Activated naive CD4-positive, alpha-beta T cell treated with anti-CD3 and anti-CD28 coated beads, Interleukin-2, amount 50 U/mL, for 16 hours (primary cell): ENCODE measurements around the gene VOPP1.
"Not testable (repeated sequence)": the region's sequence is repeated elsewhere in the genome, so short reads cannot be mapped to it uniquely, and the experiment has no call there.

Source experiments
- DNase-seq: peaks from one replicate; pipeline ENCODE4 v3.0.0-alpha.2; 2020

VOPP1 gene

GRCh38 chr7:55527307-55527706, 45.0 kb downstream of the VOPP1 start:
- no peak for DNase-seq

- no peak for DNase-seq
Measured at GRCh38 chr7:55526770-55527169, 45.5 kb downstream of the VOPP1 start.

GRCh38 chr7:55526329-55526728, 46.0 kb downstream of the VOPP1 start:
- no peak for DNase-seq

DNA sequence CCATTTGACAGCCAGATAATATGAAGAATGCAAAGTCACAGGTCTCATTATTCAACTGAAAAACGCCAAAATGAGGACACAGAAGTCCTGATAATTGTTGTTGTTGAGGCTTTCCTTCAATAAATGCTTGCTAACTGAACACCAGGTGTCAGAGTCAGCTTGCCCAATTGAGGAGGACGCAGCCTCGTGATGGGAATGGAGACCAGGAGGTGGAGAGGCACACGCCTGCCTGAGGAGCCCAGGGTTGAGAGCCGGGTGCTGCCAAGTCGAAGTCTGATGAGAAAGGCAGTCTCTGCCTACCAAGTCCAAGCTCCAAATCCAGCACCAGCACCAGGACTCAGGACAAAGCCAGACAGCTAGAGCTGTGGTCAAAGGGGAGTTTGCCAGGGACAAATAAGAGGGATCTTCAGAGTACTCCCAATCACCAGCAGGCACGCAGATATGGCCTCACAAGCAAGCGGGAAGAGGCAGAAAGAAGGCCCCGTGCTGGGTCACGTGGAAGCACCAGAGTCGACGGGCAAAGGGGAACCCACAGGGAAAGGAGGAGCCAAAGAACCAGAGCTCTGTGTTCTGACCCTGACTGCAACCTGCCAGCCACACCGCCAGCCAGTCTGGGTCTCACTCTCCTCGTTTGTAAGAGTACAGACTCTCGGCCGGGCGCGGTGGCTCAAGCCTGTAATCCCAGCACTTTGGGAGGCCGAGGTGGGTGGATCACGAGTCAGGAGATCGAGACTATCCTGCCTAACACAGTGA, 47.6 kb downstream of the VOPP1 start:
- no peak for DNase-seq

DNA sequence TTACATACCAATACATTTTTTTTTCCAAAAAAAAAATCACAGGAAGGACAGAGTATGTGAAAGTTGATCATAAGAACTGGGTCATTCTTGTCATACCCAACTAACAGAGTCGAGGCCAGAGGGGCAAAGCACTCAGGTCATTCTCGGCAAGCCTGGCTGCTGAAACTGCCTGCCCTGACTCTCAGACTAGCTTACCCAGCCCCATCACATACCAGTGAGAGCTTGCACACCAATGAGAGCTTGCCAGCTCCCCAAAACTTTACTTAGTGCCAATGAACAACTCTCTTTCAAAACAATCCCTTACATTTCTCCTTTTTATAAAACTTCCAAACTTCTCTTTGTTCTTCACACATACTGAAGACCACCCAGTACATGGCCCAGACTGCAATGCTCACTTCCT, 48.9 kb downstream of the VOPP1 start:
- DNase-seq = no peak

GRCh38 chr7:55521917-55522902, 50.1 kb downstream of the VOPP1 start:
- DNase-seq = no peak

DNA sequence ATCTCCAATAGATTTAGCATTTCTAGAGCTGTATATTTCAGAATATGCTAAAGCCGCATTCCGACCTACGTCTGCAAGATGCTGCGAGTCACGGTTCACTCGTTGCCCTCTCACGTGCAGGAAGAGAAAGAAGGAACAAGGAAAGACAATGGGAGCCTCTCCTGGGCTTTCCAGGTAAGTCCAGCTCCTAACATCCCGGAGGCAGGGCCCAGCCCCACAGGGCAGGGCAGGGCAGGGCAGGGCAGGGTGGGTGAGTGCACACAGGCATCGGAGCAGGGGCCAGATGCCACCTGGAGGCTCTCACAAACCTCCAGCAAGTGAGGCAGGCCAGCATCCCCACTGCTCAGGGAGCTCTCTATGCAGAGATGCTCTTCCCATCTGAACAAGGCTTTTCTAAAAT, 50.8 kb downstream of the VOPP1 start:
- no peak for DNase-seq

DNA sequence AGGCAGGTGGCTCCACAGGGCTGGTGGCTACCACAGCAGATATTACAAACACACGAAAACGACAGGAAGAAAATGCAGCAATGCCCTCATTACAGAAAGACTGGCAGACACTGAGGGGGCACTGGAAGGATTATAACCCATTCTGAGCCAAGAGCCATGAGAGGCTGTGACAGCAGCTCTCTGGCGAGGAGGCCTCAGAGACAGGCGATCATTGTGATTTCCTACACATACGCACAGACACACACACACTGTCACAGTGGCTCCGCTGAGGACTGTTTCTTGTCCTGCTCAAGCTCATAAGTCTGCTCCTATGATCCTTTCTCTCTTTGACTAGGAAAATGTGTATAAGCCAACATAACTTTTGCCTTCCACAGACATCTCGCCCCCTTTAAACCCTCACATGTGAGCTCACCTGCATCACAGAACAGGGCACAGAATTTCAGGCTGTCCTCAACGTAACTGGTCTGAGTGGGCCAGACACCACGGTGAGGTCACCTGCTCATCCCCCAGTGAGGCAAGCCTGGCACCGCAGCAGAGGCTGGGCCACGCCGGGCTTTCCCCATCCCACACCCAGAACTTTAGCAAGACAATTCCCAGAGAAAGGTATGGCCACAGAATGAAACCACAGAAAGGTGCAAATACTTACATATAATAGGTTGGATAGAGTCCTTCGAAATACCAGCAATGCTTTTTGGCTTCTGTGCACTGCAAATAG, 51.7 kb downstream of the VOPP1 start:
- DNase-seq = no peak

DNA sequence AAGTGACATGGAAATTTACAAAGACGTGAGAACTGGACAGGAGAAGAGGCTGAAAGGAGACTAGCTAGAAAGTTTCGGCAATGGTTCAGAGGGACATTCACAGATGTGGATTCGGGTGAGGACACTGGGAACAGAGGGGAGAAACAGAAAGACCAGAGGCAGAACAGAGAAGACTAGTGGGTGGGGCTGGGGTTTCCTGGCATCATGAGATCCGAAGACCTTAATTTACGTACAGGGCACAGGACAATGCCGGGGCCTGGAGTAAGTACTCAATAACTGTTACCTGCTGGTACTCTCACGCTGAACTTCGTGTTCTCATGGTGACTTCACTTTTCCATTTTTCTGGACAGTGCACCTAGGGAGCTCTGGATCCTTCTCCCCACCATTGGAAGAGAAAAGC, 53.5 kb downstream of the VOPP1 start:
- no peak for DNase-seq

GRCh38 chr7:55517936-55518689, 54.2 kb downstream of the VOPP1 start:
- DNase-seq = no peak

DNA sequence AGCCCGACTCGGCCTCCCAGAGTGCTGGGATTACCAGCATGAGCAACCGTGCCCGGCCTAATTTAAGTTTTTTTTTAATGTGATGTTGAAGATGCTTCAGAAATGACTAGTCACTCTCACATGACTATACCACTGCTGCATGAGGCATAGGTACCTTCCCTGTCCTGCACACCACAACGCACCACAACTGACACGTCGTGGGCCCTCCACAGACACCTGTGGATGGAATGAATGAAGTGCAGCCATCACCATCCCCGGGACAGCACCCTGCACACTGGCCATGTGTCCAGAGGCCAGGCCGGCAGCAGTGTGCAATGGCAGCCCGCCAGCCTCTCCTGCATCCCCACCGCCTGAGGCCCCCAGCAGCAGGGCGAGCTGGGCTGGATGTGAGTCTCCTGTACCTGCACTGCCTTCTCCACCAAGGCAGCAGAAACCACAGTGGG, 55.1 kb downstream of the VOPP1 start:
- DNase-seq = peak; percentile 29

DNA sequence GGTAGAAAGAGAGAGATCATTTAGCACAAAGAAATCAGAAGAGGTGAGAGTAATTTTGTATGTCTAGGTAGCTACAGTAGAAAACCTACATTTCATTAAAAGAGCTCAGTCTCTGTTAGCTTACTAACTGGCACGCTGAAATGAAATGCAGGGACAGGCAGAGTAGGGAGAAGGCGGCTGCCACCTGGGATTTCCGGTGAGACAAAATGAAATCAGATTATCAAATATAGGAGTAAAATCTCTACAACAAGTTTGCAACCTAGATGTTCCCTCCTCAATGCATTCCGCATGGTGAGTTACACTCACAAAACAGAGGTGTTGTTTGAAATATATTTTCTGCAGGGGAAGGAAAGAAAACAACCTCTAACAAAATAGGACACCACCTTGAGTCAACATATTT, 55.9 kb downstream of the VOPP1 start:
- DNase-seq = no peak

DNA sequence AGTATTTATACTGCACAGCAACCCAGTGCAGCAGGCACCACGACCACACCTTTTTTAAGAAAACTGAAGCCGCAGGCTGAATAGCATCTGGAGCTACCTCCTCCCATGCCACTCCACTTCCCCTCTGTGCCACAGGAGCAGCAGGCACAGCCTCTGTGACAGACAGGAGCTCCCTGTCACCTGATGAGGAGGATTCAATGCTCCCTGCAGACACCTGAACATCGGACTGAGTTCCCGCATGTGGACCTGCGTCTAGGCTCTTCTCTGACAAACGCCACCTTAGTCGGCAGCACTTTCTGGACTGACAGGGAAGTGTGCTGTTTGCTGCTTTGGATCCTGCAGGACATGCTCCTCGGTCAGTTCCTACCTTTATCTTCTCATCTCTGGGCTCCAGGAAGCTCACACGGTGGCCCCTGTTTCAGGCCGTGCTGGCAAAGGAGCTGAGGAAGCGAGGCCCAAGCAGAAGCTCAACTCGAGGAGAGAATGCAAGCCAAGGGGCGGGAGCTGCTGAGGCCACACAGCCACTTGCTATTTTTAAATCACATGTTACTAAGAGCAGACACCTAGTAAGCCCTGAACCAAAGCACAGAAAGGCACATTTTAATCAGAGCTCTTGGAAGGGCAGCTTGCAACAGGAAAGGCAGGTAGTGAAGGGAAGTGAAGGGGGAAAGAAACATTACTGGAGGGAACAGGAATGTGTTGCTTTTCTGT, 56.6 kb downstream of the VOPP1 start:
- no peak for DNase-seq

DNA sequence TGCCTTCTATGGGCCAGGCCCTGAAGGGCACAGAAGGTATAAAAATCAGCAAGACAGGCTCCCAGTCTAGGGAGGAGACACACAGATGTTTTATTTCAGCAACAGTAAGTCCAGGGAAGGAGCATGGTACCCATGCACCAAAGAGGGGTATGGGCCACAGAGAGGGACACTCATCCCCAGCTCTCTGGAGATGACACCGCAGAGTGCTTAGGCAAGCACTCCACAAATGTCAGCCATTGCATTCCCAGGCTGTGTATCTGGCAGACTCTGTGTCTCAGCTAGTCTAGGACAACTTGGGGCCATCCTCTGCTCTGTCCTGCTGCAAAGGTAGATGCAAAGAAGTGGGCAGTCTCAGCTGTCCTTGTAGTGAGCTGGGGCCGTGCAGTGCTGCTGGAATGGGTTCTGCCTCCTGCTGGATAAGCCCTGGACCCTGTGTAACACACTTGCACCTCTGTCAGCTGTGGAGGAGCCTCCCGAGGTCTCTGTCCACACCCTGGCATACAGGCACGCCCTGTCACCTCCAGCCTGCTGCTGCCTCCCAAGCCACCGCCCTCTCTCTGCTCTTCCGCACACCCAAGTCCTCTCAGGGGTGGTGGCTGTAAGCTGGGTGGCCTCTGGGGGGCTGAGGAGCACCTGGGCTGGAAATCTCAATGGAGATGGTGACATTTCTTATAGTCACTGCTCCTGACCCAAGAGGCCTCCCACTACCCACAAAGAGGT, 57.6 kb downstream of the VOPP1 start:
- DNase-seq = no peak

DNA sequence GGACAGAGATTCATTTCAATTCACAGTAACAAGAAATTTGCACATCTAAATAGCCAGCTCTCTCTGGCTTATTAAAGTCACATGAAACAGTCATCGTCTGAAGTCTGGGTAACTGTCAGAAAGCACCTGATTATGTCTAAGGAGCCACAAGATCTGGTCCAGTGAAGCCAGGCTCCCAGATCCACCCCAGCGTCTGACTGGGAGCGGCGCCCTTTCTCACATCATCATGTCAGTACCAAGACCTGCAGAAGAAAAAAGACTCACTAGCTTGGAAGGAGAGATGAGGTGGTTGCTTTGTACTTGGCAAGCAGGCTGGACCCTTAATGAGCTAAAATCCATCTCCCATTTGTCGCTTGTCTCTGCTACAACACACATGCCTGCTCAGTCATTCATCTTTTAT, 58.4 kb downstream of the VOPP1 start:
- DNase-seq = no peak

DNA sequence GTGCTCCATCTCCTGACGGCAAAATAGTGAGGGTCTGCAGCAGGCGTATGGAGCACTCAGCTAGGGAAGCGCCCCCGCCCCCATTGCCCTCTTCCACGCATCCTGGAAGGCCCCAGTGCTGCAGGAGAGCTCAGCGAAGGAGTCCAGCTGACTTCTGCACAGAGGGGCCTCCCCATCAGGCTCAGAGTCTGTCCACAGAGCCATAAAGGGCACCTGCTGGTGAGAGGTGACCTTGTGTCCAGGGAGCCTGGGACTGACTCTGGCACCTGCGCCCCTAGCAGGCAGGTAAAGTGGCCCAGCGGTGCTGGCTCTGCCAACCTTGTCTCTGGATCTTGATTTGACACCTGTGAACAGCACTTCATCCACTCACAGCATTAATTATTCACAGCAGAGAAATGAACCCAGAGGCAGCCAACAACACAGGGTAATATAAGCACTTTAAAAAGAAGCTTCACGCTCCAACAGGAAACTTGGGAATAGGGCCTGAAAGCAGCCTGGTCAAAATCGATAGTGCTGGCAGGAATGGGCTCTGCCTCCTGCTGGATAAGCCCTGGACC, 59.6 kb downstream of the VOPP1 start:
- DNase-seq = no peak

GRCh38 chr7:55510621-55511020, 61.7 kb downstream of the VOPP1 start:
- no peak for DNase-seq

GRCh38 chr7:55510206-55510605, 62.1 kb downstream of the VOPP1 start:
- DNase-seq = not testable (repeated sequence)

GRCh38 chr7:55509322-55509721, 63.0 kb downstream of the VOPP1 start:
- DNase-seq = no peak

DNA sequence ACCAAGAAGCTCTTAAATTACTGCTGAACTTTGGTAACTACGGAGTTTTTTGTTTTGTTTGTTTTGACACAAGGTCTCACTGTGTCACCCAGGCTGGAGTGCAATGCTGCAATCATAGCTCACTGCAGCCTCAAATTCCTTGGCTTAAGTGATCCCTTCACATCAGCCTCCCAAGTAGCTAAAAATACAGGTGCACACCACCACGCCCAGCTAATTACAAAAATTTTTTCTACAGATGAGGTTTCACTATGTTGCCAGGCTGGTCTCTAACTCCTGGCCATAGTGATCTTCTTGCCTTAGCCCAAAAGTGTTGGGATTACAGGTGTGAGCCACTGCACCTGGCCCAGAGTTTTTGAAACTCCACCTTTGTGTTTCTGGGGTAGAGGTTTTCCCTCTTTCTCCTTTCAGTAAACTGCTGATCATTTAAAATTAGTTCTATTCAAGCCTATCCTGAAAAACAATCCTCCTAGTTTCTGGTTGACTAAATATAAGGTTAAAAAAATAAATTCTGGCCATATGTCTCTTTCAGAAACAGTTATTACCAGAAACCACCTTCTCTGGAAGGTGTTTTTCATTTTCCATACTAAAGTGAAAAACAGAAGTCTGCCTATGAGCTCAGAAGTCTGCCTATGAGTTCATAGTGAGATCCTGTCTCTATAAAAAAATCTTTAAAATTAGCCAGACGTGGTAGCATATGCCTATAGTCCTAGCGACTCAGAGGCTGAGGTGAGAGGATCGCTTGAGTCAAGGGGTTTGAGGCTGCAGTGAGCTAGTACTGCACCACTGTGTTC, 63.9 kb downstream of the VOPP1 start:
- peak; percentile 27 for DNase-seq
